ENCODE measurements around the gene CPS1.

CPS1 gene

DNA sequence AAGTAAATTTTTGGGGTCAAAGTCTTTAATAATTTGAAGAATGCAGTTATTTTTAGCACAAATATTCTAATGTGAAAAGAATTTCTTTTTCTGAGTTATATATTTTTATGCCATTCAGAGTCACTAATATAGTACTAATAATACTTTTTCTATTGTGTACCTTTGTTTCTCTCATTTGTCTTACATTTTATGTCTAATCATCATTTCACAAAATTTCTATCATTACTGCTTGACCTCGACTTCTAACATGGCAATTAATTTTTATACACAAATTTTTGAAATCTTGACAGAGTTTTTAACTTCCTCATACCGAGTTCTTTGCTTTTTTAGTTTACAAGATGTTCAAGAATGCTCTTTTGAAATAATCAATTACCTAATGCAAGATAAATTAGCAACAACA lies 8.4 kb upstream of the CPS1 start:
- H2AFZ ChIP-seq (ENCODE audit: low read depth, low read length), result no peak overlapping the region
- no peak for ATAC-seq (ENCODE audit: insufficient read depth, low read depth)

DNA sequence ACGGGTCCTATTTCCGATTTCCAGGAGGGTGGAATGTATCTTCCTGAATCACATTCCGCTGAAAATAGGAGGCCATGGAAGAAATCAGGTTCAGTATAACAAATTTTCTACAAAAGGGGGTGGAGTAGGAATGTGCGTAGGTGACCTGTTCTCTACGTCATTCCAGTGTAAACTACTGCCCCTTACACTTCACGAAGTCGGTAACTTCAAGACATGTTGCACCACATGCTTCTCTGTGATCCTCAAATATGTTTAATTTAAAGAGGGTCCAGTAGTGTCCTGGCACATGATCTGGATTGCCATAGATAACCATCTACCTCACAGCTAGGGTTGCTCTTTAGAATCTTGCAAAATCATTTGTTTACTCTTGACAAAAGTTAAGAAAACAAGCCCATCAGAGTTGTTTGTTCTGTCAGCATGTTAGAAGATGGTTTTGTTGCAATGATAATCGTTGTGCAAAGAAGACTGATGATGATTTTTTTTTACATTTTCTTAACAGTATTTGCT lies 7.5 kb upstream of the CPS1 start:
- no peaks in the 10 kb centered on the region for H3K9me3 ChIP-seq (ENCODE audit: insufficient read depth, low read length, severe bottlenecking)
- H4K20me1 ChIP-seq (ENCODE audit: insufficient read depth, low read length), result no peaks in the 10 kb centered on the region
- H3K4me3 ChIP-seq (ENCODE audit: low read depth in 1 of 2, low read length in 2 of 2), result no peak overlapping the region
- no peak for ATAC-seq (ENCODE audit: insufficient read depth, low read depth)
- H3K27me3 ChIP-seq (ENCODE audit: insufficient read depth, low read length, poor library complexity), result no peaks in the 10 kb centered on the region
- H3K36me3 ChIP-seq (ENCODE audit: insufficient read depth, low read length), result no peaks in the 10 kb centered on the region
- TF ChIP-seq, protein P1, sequence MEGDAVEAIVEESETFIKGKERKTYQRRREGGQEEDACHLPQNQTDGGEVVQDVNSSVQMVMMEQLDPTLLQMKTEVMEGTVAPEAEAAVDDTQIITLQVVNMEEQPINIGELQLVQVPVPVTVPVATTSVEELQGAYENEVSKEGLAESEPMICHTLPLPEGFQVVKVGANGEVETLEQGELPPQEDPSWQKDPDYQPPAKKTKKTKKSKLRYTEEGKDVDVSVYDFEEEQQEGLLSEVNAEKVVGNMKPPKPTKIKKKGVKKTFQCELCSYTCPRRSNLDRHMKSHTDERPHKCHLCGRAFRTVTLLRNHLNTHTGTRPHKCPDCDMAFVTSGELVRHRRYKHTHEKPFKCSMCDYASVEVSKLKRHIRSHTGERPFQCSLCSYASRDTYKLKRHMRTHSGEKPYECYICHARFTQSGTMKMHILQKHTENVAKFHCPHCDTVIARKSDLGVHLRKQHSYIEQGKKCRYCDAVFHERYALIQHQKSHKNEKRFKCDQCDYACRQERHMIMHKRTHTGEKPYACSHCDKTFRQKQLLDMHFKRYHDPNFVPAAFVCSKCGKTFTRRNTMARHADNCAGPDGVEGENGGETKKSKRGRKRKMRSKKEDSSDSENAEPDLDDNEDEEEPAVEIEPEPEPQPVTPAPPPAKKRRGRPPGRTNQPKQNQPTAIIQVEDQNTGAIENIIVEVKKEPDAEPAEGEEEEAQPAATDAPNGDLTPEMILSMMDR (IDR thresholded peaks at IDR 0.05; ENCODE audit: borderline replicate concordance, extremely low read depth, low read length, poor library complexity, severe bottlenecking), result no peak
- no peak for TF ChIP-seq EZH2 (IDR thresholded peaks at IDR 0.05; ENCODE audit: borderline replicate concordance, low read depth, low read length, severe bottlenecking)
- H3K79me2 ChIP-seq (ENCODE audit: insufficient read depth, low read length), result no peaks in the 10 kb centered on the region
- no peak for DNase-seq
- H3K4me1 ChIP-seq (ENCODE audit: insufficient read depth, low read length), result no peaks in the 10 kb centered on the region
- no peak overlapping the region for H3K9ac ChIP-seq (ENCODE audit: low read depth, low read length)
- H3K27ac ChIP-seq (ENCODE audit: low read length), result no peak overlapping the region
- H3K4me2 ChIP-seq (ENCODE audit: insufficient read depth, low read length), result no peak overlapping the region
- no peak overlapping the region for H2AFZ ChIP-seq (ENCODE audit: low read depth, low read length)

More for the DNA sequence above, 8.4 kb upstream of the CPS1 start:
- no peaks in the 10 kb centered on the region for H3K79me2 ChIP-seq (ENCODE audit: insufficient read depth, low read length)
- H3K4me3 ChIP-seq (ENCODE audit: low read depth in 1 of 2, low read length in 2 of 2), result no peak overlapping the region
- no peaks in the 10 kb centered on the region for H3K36me3 ChIP-seq (ENCODE audit: insufficient read depth, low read length)
- H3K4me1 ChIP-seq (ENCODE audit: insufficient read depth, low read length), result no peaks in the 10 kb centered on the region
- TF ChIP-seq EZH2 (IDR thresholded peaks at IDR 0.05; ENCODE audit: borderline replicate concordance, low read depth, low read length, severe bottlenecking), result no peak
- TF ChIP-seq, protein P1 (IDR thresholded peaks at IDR 0.05; ENCODE audit: borderline replicate concordance, extremely low read depth, low read length, poor library complexity, severe bottlenecking), result no peak
- no peak for DNase-seq
- H3K4me2 ChIP-seq (ENCODE audit: insufficient read depth, low read length), result no peak overlapping the region
- no peak overlapping the region for H3K27ac ChIP-seq (ENCODE audit: low read length)
- no peaks in the 10 kb centered on the region for H3K9me3 ChIP-seq (ENCODE audit: insufficient read depth, low read length, severe bottlenecking)
- H4K20me1 ChIP-seq (ENCODE audit: insufficient read depth, low read length), result no peaks in the 10 kb centered on the region
- H3K9ac ChIP-seq (ENCODE audit: low read depth, low read length), result no peak overlapping the region
- no peaks in the 10 kb centered on the region for H3K27me3 ChIP-seq (ENCODE audit: insufficient read depth, low read length, poor library complexity)

DNA sequence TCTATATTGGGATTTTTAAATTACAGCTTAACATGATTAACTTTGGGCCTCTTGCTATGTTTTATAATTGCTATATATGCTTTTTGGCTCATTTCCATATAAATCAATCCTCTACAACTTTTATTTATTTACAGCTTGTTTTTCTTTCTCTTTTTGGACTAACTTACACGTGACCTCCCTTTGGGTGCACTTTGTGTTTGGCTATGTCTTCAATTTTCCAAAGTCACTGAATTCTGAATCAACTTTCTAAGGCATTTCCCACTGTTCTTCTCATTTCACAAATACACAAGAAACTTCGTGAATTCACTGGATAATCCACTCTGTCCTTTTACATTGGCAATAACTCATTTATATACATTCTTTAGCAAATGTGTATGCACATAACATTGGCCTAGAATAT lies 5.4 kb upstream of the CPS1 start:
- Histone ChIP-seq H3K27ac (ENCODE audit: low read length) (no peak overlapping the region), H3K9ac (ENCODE audit: low read depth, low read length) (no peak overlapping the region), H2AFZ (ENCODE audit: low read depth, low read length) (no peak overlapping the region), H3K4me3 (ENCODE audit: low read depth in 1 of 2, low read length in 2 of 2) (no peak overlapping the region), H3K79me2 (ENCODE audit: insufficient read depth, low read length) (no peaks in the 10 kb centered on the region), H3K27me3 (ENCODE audit: insufficient read depth, low read length, poor library complexity) (no peaks in the 10 kb centered on the region), H3K4me2 (ENCODE audit: insufficient read depth, low read length) (no peak overlapping the region), H3K9me3 (ENCODE audit: insufficient read depth, low read length, severe bottlenecking) (no peaks in the 10 kb centered on the region), H4K20me1 (ENCODE audit: insufficient read depth, low read length) (no peaks in the 10 kb centered on the region), H3K36me3 (ENCODE audit: insufficient read depth, low read length) (no peaks in the 10 kb centered on the region), H3K4me1 (ENCODE audit: insufficient read depth, low read length) (no peaks in the 10 kb centered on the region)
- DNase-seq, result no peak
- TF ChIP-seq, protein P1 (IDR thresholded peaks at IDR 0.05; ENCODE audit: borderline replicate concordance, extremely low read depth, low read length, poor library complexity, severe bottlenecking), result no peak
- TF ChIP-seq EZH2 (IDR thresholded peaks at IDR 0.05; ENCODE audit: borderline replicate concordance, low read depth, low read length, severe bottlenecking), result no peak
- ATAC-seq (ENCODE audit: insufficient read depth, low read depth), result no peak

DNA sequence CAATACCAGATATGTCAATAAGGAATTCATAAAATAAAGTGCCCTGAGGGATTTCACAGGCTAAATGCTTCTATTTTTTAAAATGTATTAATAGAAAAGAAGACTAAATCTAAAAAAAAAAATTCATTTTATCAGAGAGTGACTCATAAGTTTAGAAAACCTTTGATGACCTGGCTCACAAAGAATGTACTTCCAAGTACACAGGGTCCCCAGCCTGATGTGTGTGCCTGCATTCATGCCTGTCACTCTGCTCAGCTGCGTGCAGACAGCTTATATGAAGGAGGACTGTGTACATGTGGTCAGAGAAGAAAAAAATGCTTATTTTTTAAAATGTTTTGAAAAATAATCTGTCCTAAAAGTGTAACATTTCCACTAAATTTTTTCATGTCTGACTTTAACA lies 3.0 kb upstream of the CPS1 start:
- Histone ChIP-seq H3K9ac (ENCODE audit: low read depth, low read length) (no peak overlapping the region), H3K9me3 (ENCODE audit: insufficient read depth, low read length, severe bottlenecking) (no peaks in the 10 kb centered on the region), H3K36me3 (ENCODE audit: insufficient read depth, low read length) (no peaks in the 10 kb centered on the region), H3K79me2 (ENCODE audit: insufficient read depth, low read length) (no peaks in the 10 kb centered on the region), H3K4me3 (ENCODE audit: low read depth in 1 of 2, low read length in 2 of 2) (no peak overlapping the region), H2AFZ (ENCODE audit: low read depth, low read length) (no peak overlapping the region), H3K4me1 (ENCODE audit: insufficient read depth, low read length) (no peaks in the 10 kb centered on the region), H4K20me1 (ENCODE audit: insufficient read depth, low read length) (no peaks in the 10 kb centered on the region), H3K27me3 (ENCODE audit: insufficient read depth, low read length, poor library complexity) (no peaks in the 10 kb centered on the region), H3K27ac (ENCODE audit: low read length) (no peak overlapping the region), H3K4me2 (ENCODE audit: insufficient read depth, low read length) (no peak overlapping the region)
- TF ChIP-seq EZH2 (IDR thresholded peaks at IDR 0.05; ENCODE audit: borderline replicate concordance, low read depth, low read length, severe bottlenecking), result no peak
- TF ChIP-seq, protein P1 (IDR thresholded peaks at IDR 0.05; ENCODE audit: borderline replicate concordance, extremely low read depth, low read length, poor library complexity, severe bottlenecking), result no peak
- DNase-seq (no peak), ATAC-seq (ENCODE audit: insufficient read depth, low read depth) (no peak)

All from DND-41 (cell line).